ELR (cell line): ENCODE data around the gene C5AR2.
"Not testable (repeated sequence)": the region's sequence is repeated elsewhere in the genome, so short reads cannot be mapped to it uniquely, and the experiment has no call there.

Experiments used
- DNase-seq: peaks from one replicate; pipeline ENCODE4 v3.0.0-alpha.2; 2015; ENCODE audit warnings: low read depth

C5AR2 gene

DNA sequence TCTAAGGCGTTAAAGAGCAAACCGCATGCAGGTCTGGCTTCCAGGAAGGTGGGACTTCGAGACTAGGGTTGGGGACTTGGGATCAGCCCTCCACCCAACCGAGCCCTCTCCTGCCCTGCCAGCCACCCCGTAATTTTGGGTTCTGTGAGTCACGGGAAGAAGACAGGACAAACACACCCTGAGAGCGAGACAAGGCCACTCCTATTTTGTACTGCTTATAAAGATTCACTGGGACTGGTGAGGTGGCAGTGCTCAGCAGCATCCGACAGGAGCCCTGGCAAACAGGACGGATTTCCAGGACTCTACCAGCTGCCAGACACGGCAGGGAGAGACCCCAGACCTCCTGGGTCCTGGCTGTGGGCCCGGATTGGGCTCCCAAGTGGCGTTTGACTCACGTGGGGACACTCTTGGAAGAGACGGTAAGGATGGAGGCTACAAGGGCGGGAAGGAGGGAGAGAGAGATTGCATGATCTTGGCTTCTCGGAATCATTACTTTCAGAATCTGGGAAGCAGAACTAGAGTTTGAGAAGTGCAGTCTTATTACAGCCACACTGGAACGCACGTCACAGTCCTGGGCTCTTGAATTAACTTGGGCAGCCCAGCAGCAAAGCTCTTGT lies at the start of gene C5AR2:
Gene C5AR2 (plus strand): TSS at position 245 of the 617 bp plus-strand sequence. CDS start 8,625 bp downstream, outside the sequence.
- DNase-seq: no peak

DNA sequence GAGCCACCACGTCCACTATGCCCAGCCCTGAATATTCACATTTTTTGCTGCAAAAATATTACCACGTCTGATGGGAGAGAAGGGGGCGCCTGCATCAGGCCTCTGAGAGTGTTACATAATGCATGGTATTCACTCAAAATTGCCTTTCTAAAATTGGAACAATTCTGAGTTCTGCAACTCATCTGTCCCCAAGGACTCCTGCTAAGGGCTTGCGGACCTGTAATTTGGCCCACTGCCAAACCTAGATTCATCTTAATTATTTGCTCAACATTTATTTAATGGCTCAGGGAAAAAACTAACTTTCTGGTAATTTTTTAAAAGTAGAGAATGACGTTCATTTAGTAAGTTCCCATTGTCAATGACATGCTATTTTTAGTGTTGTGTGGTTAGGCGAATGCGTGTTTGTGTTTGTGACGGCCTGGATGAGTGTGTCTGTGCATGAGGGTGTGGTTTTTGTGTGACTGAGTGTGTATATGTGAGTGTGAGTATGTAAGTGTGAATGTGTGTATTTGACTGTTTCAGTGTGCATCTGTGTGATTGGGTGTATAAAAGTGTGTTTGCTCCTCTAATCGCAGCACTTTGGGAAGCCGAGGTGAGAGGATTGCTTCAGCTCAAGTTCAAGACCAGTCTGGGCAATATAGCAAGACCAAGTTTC lies 48.4 kb upstream of the C5AR2 start:
- DNase-seq: no peak

DNA sequence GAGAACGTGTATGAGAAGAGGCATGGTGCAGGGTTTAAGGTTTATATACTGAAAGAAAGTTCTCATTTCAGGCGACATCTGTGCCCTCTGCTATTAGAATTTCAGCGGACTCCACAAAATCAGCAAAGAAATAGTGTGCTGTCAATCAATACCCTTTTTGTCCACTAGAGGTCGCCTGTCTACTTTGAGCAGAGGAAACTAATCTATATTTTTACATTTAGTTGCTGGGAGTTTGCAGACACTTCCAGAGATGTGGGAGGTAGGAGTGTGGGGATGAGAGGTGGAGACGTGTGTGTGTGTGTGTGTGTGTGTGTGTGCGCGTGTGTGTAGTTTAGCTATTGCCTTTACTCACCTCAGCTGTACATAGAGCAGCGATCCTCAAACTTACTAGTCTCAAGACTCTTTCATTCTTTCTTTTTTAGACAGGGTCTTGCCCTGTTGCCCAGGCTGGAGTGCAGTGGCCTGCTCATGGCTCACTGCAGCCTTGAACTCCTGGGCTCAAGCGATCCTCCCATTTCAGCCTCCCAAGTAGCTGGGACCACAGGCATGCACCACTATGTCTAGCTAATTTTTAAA lies 47.6 kb upstream of the C5AR2 start:
- DNase-seq: peak; percentile 71

DNA sequence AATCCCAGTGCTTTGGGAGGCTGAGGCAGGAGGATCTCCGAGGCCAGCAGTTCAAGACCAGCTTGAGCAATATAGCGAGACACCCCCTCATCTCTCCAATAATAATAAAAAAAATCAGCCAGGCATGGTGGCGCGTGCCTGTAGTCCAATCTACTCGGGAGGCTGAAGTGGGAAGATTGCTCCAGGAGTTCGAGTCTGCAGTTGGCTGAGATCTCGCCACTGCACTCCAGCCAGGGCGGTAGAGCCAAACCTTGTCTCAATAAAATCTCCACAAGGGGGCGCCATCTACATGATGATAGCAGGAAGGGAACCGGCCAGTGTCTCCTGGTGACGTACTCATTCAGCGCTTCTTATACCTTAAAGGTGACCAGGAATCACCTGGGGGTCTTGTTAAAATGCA lies 35.9 kb upstream of the C5AR2 start:
- peak; percentile 88 for DNase-seq

DNA sequence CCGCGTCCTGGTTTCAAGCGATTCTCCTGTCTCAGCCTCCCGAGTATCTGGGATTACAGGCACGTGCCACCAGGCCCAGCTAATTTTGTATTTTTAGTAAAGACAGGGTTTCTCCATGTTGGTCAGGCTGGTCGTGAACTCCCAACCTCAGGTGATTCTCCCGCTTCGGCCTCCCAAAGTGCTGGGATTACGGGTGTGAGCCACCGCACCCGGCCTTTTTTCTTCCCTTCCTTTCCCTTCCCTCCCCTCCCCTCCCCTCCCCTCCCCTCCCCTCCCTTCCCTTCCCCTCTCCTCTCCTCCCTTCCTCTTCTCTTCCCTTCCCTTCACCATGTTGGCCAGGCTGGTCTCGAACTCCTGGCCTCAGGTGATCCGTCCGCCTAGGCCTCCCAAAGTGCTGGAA lies 31.1 kb upstream of the C5AR2 start:
- not testable (repeated sequence) for DNase-seq

DNA sequence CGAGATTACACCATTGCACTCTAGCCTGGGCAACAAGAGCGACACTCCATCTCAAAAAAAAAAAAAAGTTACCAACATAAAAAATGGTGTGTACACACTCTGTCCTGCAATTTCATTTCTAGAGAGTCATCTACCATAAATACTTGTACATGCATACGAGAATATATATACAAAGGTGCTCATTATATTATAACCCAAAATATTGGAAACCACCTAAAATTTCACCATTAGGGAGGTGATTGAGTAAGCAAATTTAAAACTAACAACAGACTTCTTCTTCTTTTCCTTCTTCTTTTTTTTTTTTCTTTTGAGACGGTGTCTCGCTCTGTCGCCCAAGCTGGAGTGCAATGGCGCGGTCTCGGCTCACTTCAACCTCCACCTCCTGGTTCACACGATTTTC lies 29.7 kb upstream of the C5AR2 start:
- DNase-seq: no peak

DNA sequence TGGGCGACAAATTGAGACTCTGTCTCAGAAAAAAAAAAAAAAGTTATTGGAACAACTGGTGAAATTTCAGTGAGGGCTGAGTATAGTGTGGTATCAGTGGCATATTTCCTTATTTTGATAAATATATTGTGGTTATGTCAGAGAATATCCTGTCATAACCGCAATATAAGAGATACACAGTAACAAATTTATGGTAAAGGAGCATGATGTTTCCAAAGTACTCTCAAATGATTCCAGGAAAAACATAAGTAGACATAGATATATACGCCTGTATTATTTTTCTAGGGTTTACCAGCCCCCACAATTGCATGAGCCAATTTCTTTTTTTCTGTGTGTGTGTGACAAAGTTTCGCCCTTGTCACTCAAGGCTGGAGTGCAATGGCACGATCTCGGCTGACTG lies 28.0 kb upstream of the C5AR2 start:
- DNase-seq: no peak

DNA sequence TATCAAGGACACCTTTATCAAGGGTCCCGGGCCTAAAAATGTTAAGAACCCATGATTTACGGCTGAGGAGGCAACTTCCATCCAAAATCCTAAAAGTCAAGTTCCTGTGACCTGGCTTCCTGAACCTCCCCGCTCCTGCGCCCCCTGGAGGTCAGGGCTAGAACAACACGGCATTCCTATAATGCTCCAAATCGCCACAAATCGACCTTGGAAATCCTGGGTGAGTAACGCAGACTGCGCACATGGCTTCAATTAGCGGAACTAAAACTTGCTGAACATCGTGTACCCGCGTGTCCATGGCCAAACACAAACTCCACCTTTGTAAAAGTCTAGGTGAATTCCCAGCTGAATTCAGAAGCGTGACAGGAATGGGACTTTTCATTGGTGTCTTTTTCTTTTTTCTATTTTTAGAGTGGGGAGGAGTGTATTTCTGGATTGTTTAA lies 26.6 kb upstream of the C5AR2 start:
- DNase-seq: peak; percentile 87

DNA sequence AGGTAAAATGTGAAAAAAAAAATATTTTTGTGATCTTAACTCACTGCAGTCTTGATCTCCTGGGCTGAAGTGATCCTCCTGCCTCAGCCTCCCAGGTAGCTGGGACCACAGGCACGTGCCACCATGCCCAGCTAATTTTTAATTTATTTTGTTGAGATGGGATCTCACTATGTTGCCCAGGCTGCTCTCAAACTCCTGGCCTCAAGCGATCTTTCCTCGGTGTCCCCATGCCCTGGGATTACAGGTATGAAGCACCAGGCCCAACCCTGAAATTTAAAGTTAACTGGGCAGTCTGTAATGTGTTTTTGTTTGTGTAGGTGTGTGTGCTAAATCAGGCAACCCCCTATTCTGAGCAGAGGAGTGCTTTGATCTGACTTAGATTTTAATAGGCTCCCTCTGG lies 25.7 kb upstream of the C5AR2 start:
- no peak for DNase-seq

DNA sequence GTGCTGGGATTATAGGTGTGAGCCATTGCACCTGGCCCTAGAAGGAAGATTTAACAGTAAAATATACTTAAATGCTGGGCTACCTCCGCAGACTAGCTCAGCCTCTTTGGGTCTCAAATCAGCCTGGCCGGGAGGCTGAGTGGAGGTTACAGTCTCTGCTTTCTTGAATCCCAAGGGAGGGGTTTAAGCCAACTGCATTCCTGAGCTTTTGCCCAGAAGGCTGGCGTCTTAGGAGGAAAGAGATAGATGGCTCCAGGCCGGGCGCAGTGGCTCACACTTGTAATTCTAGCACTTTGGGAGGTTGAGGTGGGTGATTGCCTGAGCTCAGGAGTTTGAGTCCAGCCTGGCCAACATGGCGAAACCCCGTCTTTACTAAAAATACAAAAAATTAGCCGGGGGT lies 22.9 kb upstream of the C5AR2 start:
- DNase-seq: no peak

DNA sequence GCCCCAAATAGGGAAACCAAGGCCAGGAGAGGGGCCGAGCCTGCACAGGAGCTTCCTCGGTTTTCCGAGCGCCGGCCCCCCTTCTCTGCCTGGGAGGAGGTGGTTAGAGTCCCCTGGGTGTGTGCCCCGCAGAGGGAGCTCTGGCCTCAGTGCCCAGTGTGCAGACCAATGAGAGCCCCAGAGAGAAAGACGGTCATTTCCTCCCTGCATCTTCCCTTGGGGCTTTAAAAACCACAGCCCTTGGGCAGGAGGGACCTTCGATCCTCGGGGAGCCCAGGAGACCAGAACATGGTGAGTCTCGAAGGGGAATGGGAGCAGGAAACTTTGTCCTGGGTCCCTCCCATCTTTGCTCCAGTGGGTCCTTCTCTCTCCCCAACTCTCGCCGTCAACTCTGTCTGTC lies 22.4 kb upstream of the C5AR2 start, which contains the start of gene C5AR1:
Gene C5AR1 (plus strand): TSS at position 254 of the 400 bp plus-strand sequence. CDS start 35 bp downstream, at position 289.
- DNase-seq: peak; percentile 18

DNA sequence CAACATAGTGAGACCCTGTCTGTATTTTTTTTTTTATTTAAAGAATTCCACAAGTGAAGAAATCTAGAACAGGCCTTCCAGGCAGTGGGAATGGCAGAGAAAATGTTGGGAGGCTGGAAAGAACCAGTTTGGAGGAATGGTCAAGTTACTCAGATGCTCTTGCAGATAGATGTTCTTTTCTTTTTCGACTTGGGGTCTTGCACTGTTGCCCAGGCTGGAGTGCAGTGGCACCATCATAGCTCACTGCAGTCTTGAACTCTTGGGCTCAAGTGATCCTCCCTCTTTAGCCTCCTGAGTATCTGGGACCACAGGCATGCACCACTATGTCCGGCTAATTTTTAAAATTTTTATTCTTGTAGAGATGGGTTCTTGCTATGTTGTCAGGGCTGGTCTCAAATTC lies 21.7 kb upstream of the C5AR2 start:
- DNase-seq: no peak

DNA sequence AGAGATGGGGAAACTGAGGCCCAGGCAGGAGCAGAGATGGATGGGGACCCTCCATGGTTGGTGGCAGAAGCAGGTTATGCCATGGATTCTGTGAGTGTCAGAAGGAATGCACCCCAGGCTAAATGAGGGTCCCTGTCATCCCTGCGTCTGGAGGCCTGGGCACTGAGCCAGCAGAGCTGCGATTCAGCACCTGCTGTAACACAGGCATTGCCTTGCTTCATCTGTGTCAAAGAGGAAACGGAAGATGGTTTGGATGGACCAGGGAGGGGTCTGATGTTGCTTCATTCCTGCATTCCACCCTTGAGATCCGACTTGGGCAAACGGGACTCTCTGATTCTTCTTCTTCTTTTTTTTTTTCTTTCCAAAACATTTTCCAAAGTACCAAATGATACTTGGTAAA lies 21.2 kb upstream of the C5AR2 start:
- DNase-seq: peak; percentile 30

DNA sequence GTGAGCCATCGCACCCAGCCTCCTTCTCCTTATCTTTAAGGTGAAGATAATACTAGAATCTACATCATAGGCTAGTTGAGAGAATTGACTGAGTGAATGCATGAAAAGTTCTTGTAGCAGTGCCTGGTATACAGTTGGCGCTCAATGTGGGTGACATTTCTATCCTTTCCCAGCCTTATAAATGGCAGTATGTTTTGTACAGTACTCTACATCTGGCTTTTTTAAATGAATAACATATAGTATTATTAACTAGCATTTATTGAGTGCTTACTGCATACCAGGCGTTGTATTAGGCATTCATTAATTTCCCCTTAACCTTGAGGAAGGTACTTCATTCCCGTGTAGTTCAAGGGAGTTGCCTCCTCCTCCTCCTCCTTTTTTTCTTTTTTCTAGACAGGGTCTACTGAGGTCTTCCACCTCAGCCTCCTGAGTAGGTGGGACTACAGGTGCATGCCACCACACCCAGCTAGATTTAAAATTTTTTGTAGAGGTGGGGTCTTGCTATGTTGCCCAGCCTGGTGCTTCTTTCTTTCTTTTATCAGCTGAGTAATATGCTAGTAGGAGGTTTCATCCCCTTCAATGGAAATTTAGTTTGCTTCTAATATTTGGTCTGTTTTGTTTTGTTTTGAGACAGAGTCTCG lies 19.5 kb upstream of the C5AR2 start:
- DNase-seq: no peak

DNA sequence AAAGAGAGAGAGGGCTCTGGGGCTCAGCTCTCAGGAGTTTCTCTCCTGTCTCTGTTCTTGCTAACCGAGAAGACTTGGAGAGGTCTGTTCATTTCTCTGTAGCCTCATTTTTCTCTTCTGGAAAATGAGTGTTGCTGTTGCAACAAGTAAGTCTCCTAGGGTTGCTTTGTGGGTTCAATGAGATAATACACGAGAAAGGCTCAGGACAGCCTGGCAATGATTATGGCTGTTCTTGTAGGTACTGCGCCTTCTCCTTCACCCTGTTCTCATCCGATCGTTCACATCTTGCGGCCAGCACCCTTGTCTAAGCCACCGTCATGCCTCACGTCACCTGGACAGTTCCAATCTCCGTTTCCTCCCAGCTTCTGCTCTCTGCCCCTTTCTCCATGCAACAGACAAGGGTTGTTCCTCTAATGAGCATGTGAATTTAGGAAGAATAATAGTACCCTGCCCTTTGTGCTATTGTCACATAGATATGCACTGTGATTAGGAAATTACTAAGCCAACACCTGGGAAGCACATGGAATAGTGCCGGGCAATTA lies 18.1 kb upstream of the C5AR2 start:
- DNase-seq: no peak

DNA sequence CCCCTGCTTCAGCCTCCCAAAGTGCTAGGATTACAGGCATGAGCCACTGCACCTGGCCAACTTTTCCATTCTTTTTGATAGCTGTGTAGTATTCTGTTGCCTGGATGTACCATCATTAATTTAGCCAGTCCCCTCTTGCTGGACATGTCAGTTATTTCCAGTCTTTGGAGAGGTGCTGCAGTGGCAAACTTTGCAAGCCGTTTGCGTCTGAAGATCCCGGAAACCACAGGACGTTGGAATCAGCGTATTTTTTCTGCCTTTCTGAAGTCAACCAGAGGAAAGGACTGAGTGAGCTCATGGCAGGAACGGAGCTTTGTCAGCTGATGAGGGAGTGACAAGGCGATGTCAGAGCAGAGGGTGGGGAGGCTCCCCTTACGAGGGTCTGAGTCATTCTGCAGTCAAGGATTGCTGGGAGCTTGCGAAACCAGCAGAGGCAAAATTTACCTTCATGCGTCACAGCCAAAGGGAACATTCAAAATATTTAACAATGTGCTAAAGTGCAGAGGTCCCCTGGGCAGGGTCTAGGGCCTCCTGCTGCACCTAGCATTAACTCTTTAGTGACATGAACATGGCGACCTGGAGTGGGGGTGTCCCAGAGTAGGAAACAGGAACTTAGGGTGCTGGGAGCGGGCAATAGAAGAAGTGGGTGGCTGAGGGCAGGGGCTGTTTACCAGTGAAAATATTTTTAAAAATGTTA lies 16.7 kb upstream of the C5AR2 start:
- DNase-seq: peak; percentile 96

DNA sequence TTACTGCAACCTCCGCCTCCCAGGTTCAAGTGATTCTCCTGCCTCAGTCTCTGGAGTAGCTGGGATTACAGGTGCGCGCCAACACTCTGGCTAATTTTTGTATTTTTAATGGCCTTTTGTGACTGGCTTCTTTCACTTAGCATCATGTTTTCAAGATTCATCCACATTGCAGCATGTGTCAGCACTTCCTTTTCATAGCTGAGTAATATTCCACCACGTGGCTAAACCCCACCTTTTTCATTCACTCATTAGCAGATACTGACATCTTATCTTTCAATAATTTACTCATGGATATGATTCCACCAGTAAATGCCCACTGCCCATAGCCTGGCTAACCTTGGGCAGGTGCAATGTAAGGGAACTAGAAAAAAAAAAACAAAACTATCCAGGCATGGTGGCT lies 15.5 kb upstream of the C5AR2 start:
- DNase-seq: no peak

DNA sequence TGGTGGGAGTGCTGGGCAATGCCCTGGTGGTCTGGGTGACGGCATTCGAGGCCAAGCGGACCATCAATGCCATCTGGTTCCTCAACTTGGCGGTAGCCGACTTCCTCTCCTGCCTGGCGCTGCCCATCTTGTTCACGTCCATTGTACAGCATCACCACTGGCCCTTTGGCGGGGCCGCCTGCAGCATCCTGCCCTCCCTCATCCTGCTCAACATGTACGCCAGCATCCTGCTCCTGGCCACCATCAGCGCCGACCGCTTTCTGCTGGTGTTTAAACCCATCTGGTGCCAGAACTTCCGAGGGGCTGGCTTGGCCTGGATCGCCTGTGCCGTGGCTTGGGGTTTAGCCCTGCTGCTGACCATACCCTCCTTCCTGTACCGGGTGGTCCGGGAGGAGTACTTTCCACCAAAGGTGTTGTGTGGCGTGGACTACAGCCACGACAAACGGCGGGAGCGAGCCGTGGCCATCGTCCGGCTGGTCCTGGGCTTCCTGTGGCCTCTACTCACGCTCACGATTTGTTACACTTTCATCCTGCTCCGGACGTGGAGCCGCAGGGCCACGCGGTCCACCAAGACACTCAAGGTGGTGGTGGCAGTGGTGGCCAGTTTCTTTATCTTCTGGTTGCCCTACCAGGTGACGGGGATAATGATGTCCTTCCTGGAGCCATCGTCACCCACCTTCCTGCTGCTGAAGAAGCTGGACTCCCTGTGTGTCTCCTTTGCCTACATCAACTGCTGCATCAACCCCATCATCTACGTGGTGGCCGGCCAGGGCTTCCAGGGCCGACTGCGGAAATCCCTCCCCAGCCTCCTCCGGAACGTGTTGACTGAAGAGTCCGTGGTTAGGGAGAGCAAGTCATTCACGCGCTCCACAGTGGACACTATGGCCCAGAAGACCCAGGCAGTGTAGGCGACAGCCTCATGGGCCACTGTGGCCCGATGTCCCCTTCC lies 11.8 kb upstream of the C5AR2 start:
- DNase-seq: no peak

DNA sequence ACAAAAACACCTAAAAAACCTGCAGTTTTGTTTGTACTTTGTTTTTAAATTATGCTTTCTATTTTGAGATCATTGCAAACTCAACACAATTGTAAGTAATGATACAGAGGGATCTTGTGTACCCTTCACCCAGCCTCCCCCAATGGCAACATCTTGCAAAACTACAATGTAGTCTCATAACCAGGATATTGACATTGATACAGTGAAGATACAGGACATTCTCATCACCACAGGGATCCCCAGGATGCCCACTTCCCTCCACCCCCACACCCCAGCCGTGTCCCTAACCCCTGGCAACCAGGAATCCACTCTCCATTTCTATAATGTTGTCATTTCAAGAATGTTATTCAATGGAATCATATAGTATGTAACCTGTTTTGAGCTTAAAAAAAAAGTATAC lies 10.3 kb upstream of the C5AR2 start:
- DNase-seq: no peak

DNA sequence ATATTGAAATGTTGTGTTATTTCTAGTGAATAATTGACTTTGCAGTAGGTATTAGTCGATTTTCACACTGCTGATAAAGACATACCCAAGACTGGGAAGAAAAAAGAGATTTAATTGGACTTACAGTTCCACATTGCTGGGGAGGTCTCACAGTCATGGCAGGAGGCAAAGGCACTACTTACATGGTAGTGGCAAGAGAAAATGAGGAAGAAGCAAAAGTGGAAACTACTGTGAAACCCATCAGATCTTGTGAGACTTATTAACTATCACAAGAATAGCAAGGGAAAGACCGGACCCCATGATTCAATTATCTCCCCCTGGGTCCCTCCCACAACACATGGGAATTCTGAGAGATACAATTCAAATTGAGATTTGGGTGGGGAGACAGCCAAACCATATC lies 9.9 kb upstream of the C5AR2 start:
- no peak for DNase-seq

DNA sequence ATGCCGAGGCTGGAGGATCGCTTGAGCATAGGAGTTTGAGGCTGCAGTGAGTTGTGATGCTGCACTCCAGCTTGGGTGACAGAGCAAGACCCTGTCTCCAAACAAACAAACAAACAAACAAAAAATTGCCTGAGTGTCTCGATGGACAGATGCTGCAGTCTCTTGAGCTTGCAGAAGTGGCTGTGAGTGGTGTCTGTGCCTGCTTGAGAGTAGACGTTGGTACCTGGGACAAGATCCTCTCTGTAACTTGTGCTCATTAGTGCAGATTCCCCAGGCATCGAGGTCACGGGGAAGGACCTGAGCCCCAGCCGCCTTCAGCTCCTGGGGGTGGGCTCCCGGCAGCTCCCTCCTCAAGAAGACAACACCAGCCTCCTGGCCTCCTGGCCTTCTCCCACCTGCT lies 8.6 kb upstream of the C5AR2 start:
- no peak for DNase-seq
